WTC11 (cell line): ENCODE results near the gene AP1G2.

Source experiments
- NFE2L1 ChIP-seq: sonication (generic); formaldehyde crosslinking; IDR thresholded peaks from 2 replicates; pipeline ENCODE4 v1.8.1; 2023; ENCODE audit warnings: missing genetic modification reagents
- OVOL2 ChIP-seq: fragments of 250-450 bp; sonication (Bioruptor Pico); IDR thresholded peaks from 2 replicates; pipeline ENCODE4 v1.9.0; 2021; ENCODE audit warnings: mild to moderate bottlenecking, borderline replicate concordance
- TP53 ChIP-seq: sonication (generic); formaldehyde crosslinking; IDR thresholded peaks from 2 replicates; pipeline ENCODE4 v1.8.1; 2023; ENCODE audit warnings: mild to moderate bottlenecking, missing genetic modification reagents
- TF ChIP-seq, protein P1 (sequence below): sonication (generic); formaldehyde crosslinking; IDR thresholded peaks from 2 replicates; pipeline ENCODE4 v1.8.1; 2022; ENCODE audit warnings: low read depth, missing genetic modification reagents, borderline replicate concordance
- TF ChIP-seq, protein P2 (sequence below): sonication (generic); formaldehyde crosslinking; IDR thresholded peaks from 2 replicates; pipeline ENCODE4 v1.8.0; 2022; ENCODE audit warnings: mild to moderate bottlenecking, missing genetic modification reagents
- TF ChIP-seq, protein P3 (sequence below): fragments of 200-600 bp; IDR thresholded peaks from 2 replicates; pipeline ENCODE4 v1.8.0; 2022; ENCODE audit warnings: antibody characterized with exemption
- TF ChIP-seq, protein P4 (sequence below): sonication (generic); formaldehyde crosslinking; conservative IDR thresholded peaks from 2 replicates; pipeline ENCODE4 v1.8.1; 2022; ENCODE audit warnings: mild to moderate bottlenecking, missing genetic modification reagents

DNA sequence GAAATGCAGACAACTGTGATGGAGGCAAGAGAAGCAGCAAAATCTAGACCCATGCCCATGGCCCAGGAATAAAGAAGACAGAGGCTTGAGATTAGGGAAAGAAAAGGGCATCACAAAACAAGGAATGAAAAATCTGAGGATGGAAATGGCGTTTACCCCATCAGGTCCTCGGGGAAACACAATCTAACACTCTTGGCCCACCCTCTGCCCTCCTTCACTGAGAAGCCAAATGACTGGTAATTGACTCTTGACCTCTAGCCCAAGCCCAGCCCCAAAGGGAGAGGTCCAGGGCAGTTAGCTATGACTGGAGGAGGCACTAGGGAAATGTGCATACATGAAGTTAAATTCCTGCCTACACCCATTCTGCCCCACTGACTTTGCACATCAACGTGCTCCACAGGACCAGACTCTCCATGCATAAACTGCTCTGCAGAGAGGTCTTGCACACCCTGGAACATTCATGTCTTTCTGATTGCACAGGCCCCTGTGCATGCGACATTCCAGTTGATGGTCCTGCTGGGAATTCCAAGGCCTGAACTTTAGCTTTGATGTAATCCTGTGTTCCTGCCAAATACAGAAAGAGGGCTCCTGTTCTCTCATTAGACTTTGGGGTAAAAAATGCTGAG is 21.7 kb downstream of the AP1G2 start:
- no peak for TF ChIP-seq OVOL2 (CRISPR knock-in tag)
- no peak for TF ChIP-seq TP53 (CRISPR knock-in tag)
- TF ChIP-seq NFE2L1: no peak
- TF ChIP-seq, protein P1, sequence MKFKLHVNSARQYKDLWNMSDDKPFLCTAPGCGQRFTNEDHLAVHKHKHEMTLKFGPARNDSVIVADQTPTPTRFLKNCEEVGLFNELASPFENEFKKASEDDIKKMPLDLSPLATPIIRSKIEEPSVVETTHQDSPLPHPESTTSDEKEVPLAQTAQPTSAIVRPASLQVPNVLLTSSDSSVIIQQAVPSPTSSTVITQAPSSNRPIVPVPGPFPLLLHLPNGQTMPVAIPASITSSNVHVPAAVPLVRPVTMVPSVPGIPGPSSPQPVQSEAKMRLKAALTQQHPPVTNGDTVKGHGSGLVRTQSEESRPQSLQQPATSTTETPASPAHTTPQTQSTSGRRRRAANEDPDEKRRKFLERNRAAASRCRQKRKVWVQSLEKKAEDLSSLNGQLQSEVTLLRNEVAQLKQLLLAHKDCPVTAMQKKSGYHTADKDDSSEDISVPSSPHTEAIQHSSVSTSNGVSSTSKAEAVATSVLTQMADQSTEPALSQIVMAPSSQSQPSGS (CRISPR knock-in tag): no peak
- TF ChIP-seq, protein P2, sequence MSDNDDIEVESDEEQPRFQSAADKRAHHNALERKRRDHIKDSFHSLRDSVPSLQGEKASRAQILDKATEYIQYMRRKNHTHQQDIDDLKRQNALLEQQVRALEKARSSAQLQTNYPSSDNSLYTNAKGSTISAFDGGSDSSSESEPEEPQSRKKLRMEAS (CRISPR knock-in tag): no peak
- TF ChIP-seq, protein P3, sequence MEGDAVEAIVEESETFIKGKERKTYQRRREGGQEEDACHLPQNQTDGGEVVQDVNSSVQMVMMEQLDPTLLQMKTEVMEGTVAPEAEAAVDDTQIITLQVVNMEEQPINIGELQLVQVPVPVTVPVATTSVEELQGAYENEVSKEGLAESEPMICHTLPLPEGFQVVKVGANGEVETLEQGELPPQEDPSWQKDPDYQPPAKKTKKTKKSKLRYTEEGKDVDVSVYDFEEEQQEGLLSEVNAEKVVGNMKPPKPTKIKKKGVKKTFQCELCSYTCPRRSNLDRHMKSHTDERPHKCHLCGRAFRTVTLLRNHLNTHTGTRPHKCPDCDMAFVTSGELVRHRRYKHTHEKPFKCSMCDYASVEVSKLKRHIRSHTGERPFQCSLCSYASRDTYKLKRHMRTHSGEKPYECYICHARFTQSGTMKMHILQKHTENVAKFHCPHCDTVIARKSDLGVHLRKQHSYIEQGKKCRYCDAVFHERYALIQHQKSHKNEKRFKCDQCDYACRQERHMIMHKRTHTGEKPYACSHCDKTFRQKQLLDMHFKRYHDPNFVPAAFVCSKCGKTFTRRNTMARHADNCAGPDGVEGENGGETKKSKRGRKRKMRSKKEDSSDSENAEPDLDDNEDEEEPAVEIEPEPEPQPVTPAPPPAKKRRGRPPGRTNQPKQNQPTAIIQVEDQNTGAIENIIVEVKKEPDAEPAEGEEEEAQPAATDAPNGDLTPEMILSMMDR: no peak
- TF ChIP-seq, protein P4, sequence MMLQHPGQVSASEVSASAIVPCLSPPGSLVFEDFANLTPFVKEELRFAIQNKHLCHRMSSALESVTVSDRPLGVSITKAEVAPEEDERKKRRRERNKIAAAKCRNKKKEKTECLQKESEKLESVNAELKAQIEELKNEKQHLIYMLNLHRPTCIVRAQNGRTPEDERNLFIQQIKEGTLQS: no peak
